Measurements from ENCODE around the gene ME3.
"Not testable (repeated sequence)": the region's sequence is repeated elsewhere in the genome, so short reads cannot be mapped to it uniquely, and the experiment has no call there.

ME3 gene

DNA sequence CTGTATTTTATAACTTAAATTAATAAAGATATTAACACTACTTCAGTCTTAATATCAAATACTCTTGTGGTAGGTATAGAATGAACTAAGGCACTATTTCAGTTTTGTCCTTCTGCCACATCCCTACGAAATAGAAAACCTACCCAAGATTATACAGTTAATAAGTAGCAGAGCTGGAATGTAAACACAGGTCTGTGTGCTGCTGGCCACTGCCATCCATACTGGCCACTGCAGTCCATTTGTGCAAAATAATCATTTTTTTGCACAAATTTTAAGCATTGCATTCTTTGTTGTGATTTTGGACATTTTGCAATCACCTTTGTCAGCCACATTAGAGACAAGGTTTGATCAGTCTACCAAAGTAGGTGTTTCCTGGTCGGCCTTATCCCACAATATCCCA lies 91.9 kb downstream of the ME3 start:
- DNase-seq, result no peak

DNA sequence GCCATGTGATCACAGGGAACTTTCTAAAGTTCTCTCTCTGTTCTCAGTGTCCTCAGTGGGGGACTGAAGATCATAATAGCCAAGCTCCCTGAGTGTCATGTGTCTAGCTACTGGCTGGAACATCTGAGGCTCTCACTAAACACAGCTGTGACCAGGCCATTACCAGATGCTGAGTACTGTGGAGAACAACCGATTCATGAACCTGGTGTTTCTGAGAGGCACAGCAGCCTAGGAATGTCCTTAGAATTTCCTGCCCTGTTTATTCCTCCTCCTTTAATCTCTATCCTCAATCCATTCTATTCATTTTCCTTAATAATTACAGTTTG lies 93.0 kb downstream of the ME3 start:
- no peak for DNase-seq

GRCh38 chr11:86578727-86579405 lies 93.5 kb downstream of the ME3 start:
- peak; percentile 44 for DNase-seq

GRCh38 chr11:86577644-86578636 lies 94.5 kb downstream of the ME3 start:
- no peak for DNase-seq

GRCh38 chr11:86576946-86577624 lies 95.3 kb downstream of the ME3 start:
- no peak for DNase-seq

DNA sequence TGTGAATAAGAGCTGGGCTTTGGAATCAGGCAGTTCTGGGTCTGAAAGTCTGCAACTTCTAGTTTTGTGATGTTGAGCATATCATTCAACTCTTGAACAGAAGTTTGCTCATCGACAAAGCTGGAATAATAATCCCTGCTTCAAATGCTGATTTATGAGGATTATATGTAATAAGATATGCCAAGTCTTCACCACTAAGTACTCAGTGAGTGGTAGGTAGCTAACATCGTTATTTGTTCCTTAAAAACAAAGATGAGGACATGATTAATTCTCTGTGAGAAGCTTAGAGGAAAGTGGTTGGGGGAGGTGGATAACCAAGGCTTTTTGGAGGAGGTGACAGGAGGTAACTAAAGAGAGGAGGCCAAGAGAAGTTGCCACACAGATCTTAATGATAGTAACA lies 96.5 kb downstream of the ME3 start:
- no peak for DNase-seq

DNA sequence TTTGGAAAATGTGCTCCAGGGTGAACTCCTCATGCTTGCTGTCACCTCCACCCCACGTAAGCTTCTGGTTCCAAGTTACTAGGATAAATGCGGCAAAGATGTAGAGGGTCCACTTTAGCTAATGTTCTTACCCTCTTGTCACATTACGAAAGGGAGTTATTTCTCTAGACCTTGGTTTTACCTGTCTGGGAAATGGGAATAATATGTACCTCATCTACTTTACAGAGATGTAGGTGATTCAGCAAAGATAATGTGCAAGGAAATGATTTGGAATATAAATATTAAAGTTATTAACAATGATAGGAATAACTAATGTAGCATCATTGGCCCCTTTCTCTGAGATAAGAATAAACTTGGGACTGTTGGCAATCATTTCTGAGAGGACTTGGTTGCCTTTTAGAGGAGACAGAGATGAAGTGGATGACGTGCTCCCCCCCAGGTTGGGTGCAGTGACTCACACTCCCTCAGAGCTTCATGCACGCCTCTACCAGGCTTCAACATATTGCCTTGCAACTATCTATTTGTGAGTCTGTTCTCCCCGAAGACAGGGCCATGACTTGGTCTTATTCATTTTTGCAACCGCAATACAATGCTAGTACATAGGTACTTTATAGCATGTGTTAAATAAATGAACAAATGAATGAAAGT lies 97.1 kb downstream of the ME3 start:
- DNase-seq, result no peak

GRCh38 chr11:86574493-86575207 lies 97.8 kb downstream of the ME3 start:
- no peak for DNase-seq

- DNase-seq, result no peak
These were observed 101.0 kb downstream of the ME3 start for GRCh38 chr11:86571273-86571948.

DNA sequence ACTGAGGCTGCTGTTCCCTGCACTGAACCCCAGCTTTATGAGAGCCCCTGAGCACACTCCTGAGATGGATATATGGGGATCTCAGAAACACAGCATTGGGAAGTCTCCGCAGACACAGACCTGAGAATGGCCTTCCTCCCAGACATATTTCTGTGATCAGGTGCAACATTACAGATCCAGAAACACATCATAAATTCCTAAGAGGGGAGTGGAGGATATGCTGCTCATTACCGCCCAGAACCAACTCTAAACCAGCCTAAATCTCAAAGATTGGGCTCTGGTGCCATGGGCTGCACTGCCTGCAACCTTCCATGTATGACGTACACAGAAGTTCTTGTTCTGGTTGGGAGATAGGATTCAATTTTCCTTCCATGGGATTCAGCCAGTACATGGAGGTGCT lies 102.0 kb downstream of the ME3 start:
- no peak for DNase-seq

DNA sequence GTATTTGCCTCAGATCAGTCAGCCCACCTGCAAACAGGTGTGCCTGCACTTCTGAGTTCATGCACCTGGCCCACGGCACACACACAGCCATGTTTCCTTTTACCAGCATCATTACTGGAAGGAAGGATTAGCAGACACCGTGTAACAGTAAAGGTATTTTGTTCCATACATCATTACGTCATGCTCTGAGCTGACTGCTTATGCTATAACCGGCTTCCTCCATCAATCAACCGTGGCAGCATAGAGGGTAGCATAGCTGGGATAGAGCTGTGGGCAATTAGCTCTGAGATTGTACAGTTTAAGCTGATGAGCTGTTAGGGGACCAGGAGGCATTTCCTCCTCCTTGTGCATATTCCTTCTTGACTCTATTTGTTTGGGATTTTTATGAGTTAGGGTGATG lies 102.4 kb downstream of the ME3 start:
- no peak for DNase-seq

GRCh38 chr11:86569109-86569508 lies 103.3 kb downstream of the ME3 start:
- no peak for DNase-seq

GRCh38 chr11:86565801-86566312 lies 106.6 kb downstream of the ME3 start:
- no peak for DNase-seq

GRCh38 chr11:86565388-86565787 lies 107.0 kb downstream of the ME3 start:
- DNase-seq, result no peak

- DNase-seq, result not testable (repeated sequence)
These were observed 109.6 kb downstream of the ME3 start for GRCh38 chr11:86562842-86563241.

DNA sequence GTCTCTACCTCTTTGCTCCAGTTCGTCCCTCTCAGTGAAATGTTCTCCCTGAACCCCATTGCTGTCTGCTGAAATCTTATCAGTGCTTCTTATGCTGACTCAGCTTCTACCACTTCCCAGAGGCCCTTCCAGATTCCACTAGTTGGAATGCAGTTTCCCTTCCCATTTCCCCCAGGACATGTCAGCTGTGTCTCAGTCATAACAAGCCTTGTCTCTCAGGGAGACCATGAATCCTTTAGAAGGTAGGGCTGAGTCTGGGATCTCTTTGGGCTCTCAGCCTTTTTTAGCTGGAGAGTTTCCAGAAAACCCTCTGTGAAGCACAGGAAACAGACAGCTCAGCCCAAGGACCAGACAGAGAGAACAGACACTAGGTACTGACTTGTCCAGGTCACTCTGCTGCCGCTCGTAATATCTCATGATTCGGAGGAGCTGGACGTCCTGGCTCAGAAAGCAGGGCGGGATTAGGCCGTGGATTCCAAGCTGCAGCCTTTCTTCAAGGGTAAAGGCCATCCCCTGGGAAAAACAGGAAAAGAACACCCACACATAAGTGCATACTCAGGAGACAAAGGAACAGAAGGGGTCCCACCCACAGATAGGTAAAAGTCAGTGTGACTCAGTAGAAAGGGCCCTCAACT lies 113.0 kb downstream of the ME3 start:
- DNase-seq, result no peak

DNA sequence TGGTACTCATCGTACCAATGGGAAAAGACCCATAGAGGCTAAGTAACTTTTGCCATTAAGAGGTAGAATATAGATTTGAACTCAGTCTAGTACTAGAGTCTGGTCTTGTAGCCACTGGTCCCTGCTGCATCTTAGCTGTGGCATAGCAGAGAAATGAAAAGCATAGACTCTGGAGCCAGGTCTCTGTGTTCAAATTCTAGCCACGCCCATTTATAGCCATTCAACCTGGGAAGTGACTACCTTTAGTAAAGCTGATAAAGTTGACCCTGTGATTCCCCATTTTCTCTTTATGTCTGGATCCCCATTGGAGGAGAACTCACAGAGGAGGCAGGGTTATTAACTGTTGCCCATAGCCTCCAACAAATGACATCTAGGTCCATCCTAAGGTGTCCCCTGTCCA lies 113.6 kb downstream of the ME3 start:
- DNase-seq, result no peak

DNA sequence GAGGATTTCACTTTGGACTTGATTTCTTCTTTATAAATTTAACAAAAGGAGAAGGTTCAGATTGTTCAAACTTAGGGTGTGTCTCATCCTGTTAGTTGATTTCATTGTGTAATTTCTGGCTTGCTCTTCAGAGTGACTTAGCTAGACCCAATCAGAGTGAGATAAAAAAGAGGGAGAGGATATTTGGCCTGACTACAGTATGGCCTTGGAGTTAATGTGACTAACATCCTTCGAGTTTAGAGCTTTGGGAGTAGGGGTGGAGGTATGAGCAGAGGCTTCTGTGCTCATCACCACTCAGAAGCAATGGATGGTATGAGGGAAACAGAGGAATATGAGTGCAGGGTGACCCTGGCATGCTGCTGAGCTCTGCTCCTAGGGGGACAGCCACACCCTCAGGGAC lies 114.2 kb downstream of the ME3 start:
- no peak for DNase-seq

- DNase-seq, result no peak
These were observed 116.5 kb downstream of the ME3 start for GRCh38 chr11:86555866-86556265.

- no peak for DNase-seq
These were observed 117.0 kb downstream of the ME3 start for GRCh38 chr11:86555401-86555800.

GRCh38 chr11:86553265-86553664 lies 119.2 kb downstream of the ME3 start:
- DNase-seq, result peak; percentile 48

Measured in NCI-H1105 (cell line).